ENCODE data around the gene ZNF546.
"Not testable (repeated sequence)": the region's sequence is repeated elsewhere in the genome, so short reads cannot be mapped to it uniquely, and the experiment has no call there.

ZNF546 gene

GRCh38 chr19:39996811-39997637, at the start of gene ZNF546:
ZNF546 (plus strand) TSS chr19:39997060; CDS start chr19:39998327, 1,267 bp downstream.
- DNase-seq = peak; percentile 85 to 87

- no peak for DNase-seq
These were observed 47.7 kb upstream of the ZNF546 start for GRCh38 chr19:39949026-39949747.

- no peak for DNase-seq
These were observed 45.7 kb upstream of the ZNF546 start for GRCh38 chr19:39951065-39951650.

- no peak for DNase-seq
These were observed 45.2 kb upstream of the ZNF546 start for GRCh38 chr19:39951686-39952085.

GRCh38 chr19:39953915-39954314, 42.9 kb upstream of the ZNF546 start:
- no peak for DNase-seq

- DNase-seq = not testable (repeated sequence)
These were observed 39.0 kb upstream of the ZNF546 start for GRCh38 chr19:39957886-39958285.

- not testable (repeated sequence) for DNase-seq
These were observed 37.9 kb upstream of the ZNF546 start for GRCh38 chr19:39958942-39959341.

- not testable (repeated sequence) for DNase-seq
These were observed 37.5 kb upstream of the ZNF546 start for GRCh38 chr19:39959407-39959806.

- DNase-seq = no peak
These were observed 33.0 kb upstream of the ZNF546 start for GRCh38 chr19:39963898-39964297.

- no peak for DNase-seq
These were observed 30.2 kb upstream of the ZNF546 start for GRCh38 chr19:39966617-39967016.

GRCh38 chr19:39967561-39967960, 29.3 kb upstream of the ZNF546 start:
- DNase-seq = no peak

- DNase-seq = no peak
These were observed 28.1 kb upstream of the ZNF546 start for GRCh38 chr19:39968789-39969188.

- DNase-seq = no peak
These were observed 27.6 kb upstream of the ZNF546 start for GRCh38 chr19:39969266-39969665.

GRCh38 chr19:39969681-39970424, 27.0 kb upstream of the ZNF546 start:
- DNase-seq = no peak

GRCh38 chr19:39970425-39970674, 26.5 kb upstream of the ZNF546 start:
- peak in 1 of 2 donors; percentile 39 for DNase-seq

- DNase-seq = peak; percentile 99
These were observed 26.0 kb upstream of the ZNF546 start, which contains the start of gene PSMC4 for GRCh38 chr19:39970675-39971379. PSMC4 (plus strand) TSS chr19:39971165; CDS start chr19:39971203, 38 bp downstream.

GRCh38 chr19:39971380-39972035, 25.4 kb upstream of the ZNF546 start:
- no peak for DNase-seq

- no peak for DNase-seq
These were observed 22.3 kb upstream of the ZNF546 start for GRCh38 chr19:39974377-39975155.

- no peak for DNase-seq
These were observed 14.0 kb upstream of the ZNF546 start for GRCh38 chr19:39982883-39983282.

- no peak for DNase-seq
These were observed 13.1 kb upstream of the ZNF546 start for GRCh38 chr19:39983695-39984300.

GRCh38 chr19:39986643-39987042, 10.2 kb upstream of the ZNF546 start:
- DNase-seq = no peak

Measured in hippocampal formation (tissue), 2 donors.